Endothelial cell of umbilical vein (primary cell): Measurements from ENCODE around the gene PTPRH. TPM values are rescaled to one million over a fixed set of nuclear protein-coding genes. Genes with fewer than 3 reads are reported as not detected.

ENCODE experiments used
- BruUV-seq: library from RNA; stranded (reverse); fragments of 400-500 nt; replicated peaks from 2 replicates; lab custom pipeline; 2021; lab: Mats Ljungman, UMichigan
- CTCF ChIA-PET: fragments of 300-600, 350-600 bp; sonication (Branson Sonifier 250); formaldehyde crosslinking; loops from one replicate; lab custom pipeline; 2021; ENCODE audit warnings: antibody characterized with exemption, inconsistent platforms; lab: Charles Lee
- POLR2A ChIA-PET: fragments of 300-600, 350-600 bp; sonication (Branson Sonifier 250); formaldehyde crosslinking; loops from one replicate; lab custom pipeline; 2021; ENCODE audit warnings: antibody characterized with exemption, inconsistent platforms; lab: Charles Lee
- DNase-seq: peaks from one replicate; pipeline ENCODE4 v3.0.0-alpha.2; 2011; ENCODE audit warnings: low read depth, low spot score
- FAIRE-seq: peaks from 2 replicates; lab custom pipeline; 2011; peaks lifted over from hg19 to GRCh38; lab: Jason Lieb, UNC
- H2AFZ ChIP-seq: 2 replicates; pipeline ENCODE4 v1.6.0; 2012; ENCODE audit warnings: low read depth, low read length, control low read depth, inconsistent platforms
- H3K27ac ChIP-seq: 2 replicates; pipeline ENCODE4 v1.5.1; 2011; ENCODE audit warnings: low read depth, mild to moderate bottlenecking, control low read depth, low read length, moderate library complexity; ENCODE audit not compliant: insufficient read depth
- H3K27me3 ChIP-seq, 2 experiments: 2 replicates each; pipeline versions ENCODE4 v1.6.0 to v1.6.1; 2011; ENCODE audit warnings: low read length in 2 of 2, mixed read lengths in 1 of 2; ENCODE audit not compliant: control insufficient read depth in 2 of 2, insufficient read depth in 2 of 2
- H3K36me3 ChIP-seq, 2 experiments: 2 replicates in 1 of 2; 3 replicates in 1 of 2; pipeline ENCODE4 v1.5.1; 2011; ENCODE audit warnings: low read length in 2 of 2, mild to moderate bottlenecking in 1 of 2, moderate library complexity in 1 of 2; ENCODE audit not compliant: control insufficient read depth in 2 of 2, insufficient read depth in 2 of 2; ENCODE audit errors: extremely low read depth in 1 of 2
- H3K4me1 ChIP-seq: 3 replicates; pipeline ENCODE4 v1.5.1; 2011; ENCODE audit warnings: mild to moderate bottlenecking, low read length; ENCODE audit not compliant: control insufficient read depth, insufficient read depth; ENCODE audit errors: extremely low read depth
- H3K4me2 ChIP-seq: 2 replicates; pipeline ENCODE4 v1.6.1; 2011; ENCODE audit warnings: low read length, control low read depth, mixed read lengths; ENCODE audit not compliant: insufficient read depth
- H3K4me3 ChIP-seq, 3 experiments: fragments of 200-600 bp in 1 of 3; sonication (generic), shearing (Covaris generic) in 1 of 3; replicated peaks in 1 of 3; 2 replicates each; pipeline ENCODE4 v1.5.1; 2011 to 2016; ENCODE audit warnings: control low read depth in 3 of 3, low read length in 3 of 3, mild to moderate bottlenecking in 2 of 3, inconsistent platforms in 1 of 3, low read depth in 1 of 3, moderate library complexity in 1 of 3; ENCODE audit not compliant: insufficient read depth in 1 of 3
- H3K79me2 ChIP-seq: 2 replicates; pipeline ENCODE4 v1.6.0; 2012; ENCODE audit warnings: low read length, inconsistent platforms; ENCODE audit not compliant: control insufficient read depth, insufficient read depth
- H3K9ac ChIP-seq: replicated peaks from 2 replicates; pipeline ENCODE3; 2011; ENCODE audit warnings: low read length, control low read depth; ENCODE audit not compliant: insufficient read depth; ENCODE audit errors: extremely low read depth
- H3K9me1 ChIP-seq: replicated peaks from 3 replicates; pipeline ENCODE4 v1.6.0; 2011; ENCODE audit warnings: mild to moderate bottlenecking, low read length; ENCODE audit not compliant: control insufficient read depth, insufficient read depth; ENCODE audit errors: extremely low read depth
- H3K9me3 ChIP-seq: replicated peaks from 2 replicates; pipeline ENCODE4 v1.5.1; 2012; ENCODE audit warnings: low read length, inconsistent platforms; ENCODE audit not compliant: control insufficient read depth, insufficient read depth
- H4K20me1 ChIP-seq: replicated peaks from 2 replicates; pipeline ENCODE3; 2011; ENCODE audit warnings: mild to moderate bottlenecking, low read length; ENCODE audit not compliant: control insufficient read depth, insufficient read depth; ENCODE audit errors: extremely low read depth
- CTCF ChIP-seq, 2 donors: IDR thresholded peaks; 1 replicate in 1 of 2; 2 replicates in 1 of 2; pipeline ENCODE4 v1.5.1; 2011; ENCODE audit warnings: low read length in 2 of 2, mild to moderate bottlenecking in 2 of 2, moderate library complexity in 2 of 2, control low read depth in 1 of 2, inconsistent platforms in 1 of 2, low read depth in 1 of 2; ENCODE audit not compliant: insufficient read depth in 1 of 2; ENCODE audit errors: extremely low read depth in 1 of 2
- EZH2 ChIP-seq: IDR thresholded peaks from 2 replicates; pipeline ENCODE4 v1.6.1; 2012; ENCODE audit warnings: borderline replicate concordance, low read depth, mild to moderate bottlenecking, moderate library complexity, low read length, inconsistent platforms; ENCODE audit not compliant: severe bottlenecking
- FOS ChIP-seq: IDR thresholded peaks from 2 replicates; pipeline ENCODE4 v1.6.1; 2011; ENCODE audit warnings: mild to moderate bottlenecking, low read length, moderate library complexity, borderline replicate concordance; ENCODE audit not compliant: insufficient read depth
- GATA2 ChIP-seq: IDR thresholded peaks from 2 replicates; pipeline ENCODE4 v1.7.0; 2011; ENCODE audit warnings: low read depth, mild to moderate bottlenecking, moderate library complexity, mixed read lengths, low read length; ENCODE audit not compliant: insufficient read length, insufficient read depth
- JUN ChIP-seq: IDR thresholded peaks from 2 replicates; pipeline ENCODE4 v1.6.1; 2011; ENCODE audit warnings: borderline replicate concordance, low read depth; ENCODE audit not compliant: insufficient read length, insufficient read depth
- MYC ChIP-seq: IDR thresholded peaks from one replicate; pipeline ENCODE4 v1.6.1; 2011; ENCODE audit warnings: mild to moderate bottlenecking, low read depth, low read length
- POLR2A ChIP-seq: IDR thresholded peaks from 2 replicates; pipeline ENCODE4 v1.6.1; 2012; ENCODE audit warnings: low read depth, mild to moderate bottlenecking, control low read depth, low read length
- POLR2AphosphoS5 ChIP-seq: IDR thresholded peaks from 2 replicates; pipeline ENCODE4 v1.6.1; 2012; ENCODE audit warnings: low read depth, mild to moderate bottlenecking, control low read depth, low read length, moderate library complexity; ENCODE audit not compliant: insufficient read depth
- dilution Hi-C: fragments of 300-500 bp; cut with MboI; formaldehyde crosslinking; loops from one replicate; pipeline ENCODE4 v1.15.0; 2019; ENCODE audit warnings: low sequenced_read_pairs; ENCODE audit not compliant: extremely low pct_ligation_motif_present
- intact Hi-C: fragments of 100-400 bp; cut with micrococcal nuclease; formaldehyde crosslinking; loops from one replicate; pipeline ENCODE4 v1.10.0; 2022
- polyA plus RNA-seq, 4 experiments: library from polyadenylated mRNA; depleted of rRNA in 3 of 4; stranded (reverse) in 3 of 4; unstranded in 1 of 4; fragments of >200 nt; gene quantifications; 2 replicates each; pipeline versions ENCODE4 v1.2.1 to v1.2.3, GENCODE V29; 2011 to 2012; ENCODE audit warnings: missing spikeins in 1 of 4
- total RNA-seq: library from RNA; stranded (reverse); gene quantifications from 2 replicates; pipeline ENCODE4 v1.2.3, GENCODE V29; 2021
- TF ChIP-seq, protein P1 (sequence below): IDR thresholded peaks from 2 replicates; pipeline ENCODE4 v1.6.1; 2011; ENCODE audit not compliant: insufficient read depth, insufficient read length

PTPRH gene
- total and polyA plus RNA-seq, 2 donors (not counting 3 experiments of a cell fraction or from before 2014, with no cell fraction given): 0.14 to 1.00 TPM

GRCh38 chr19:55244004-55244680 lies 34.8 kb upstream of the PTPRH start:
- no TSS peak for BruUV-seq
- Histone ChIP-seq H3K4me3 (no peak overlapping the region), H3K9me3 (no peaks in the 10 kb centered on the region), H2AFZ (no peak overlapping the region), H3K9ac (no peak overlapping the region), H3K27ac (no peak overlapping the region), H3K4me2 (no peak overlapping the region), H3K27me3 (no peaks in the 10 kb centered on the region), H3K36me3 (peaks cover 10 to 61% of the 10 kb centered on the region in 2 experiments), H3K4me1 (no peaks in the 10 kb centered on the region), H4K20me1 (no peaks in the 10 kb centered on the region), H3K79me2 (peaks cover 23% of the 10 kb centered on the region), H3K9me1 (no peaks in the 10 kb centered on the region)
- TF ChIP-seq MYC (no peak), GATA2 (no peak), JUN (no peak), FOS (no peak), POLR2A (no peak), POLR2AphosphoS5 (no peak), EZH2 (no peak), CTCF (IDR thresholded peaks at IDR 0.05; ENCODE audit: extremely low read depth in 1 of 2, insufficient read depth in 1 of 2, low read depth in 1 of 2, low read length in 2 of 2) (no peak)
- TF ChIP-seq, protein P1, sequence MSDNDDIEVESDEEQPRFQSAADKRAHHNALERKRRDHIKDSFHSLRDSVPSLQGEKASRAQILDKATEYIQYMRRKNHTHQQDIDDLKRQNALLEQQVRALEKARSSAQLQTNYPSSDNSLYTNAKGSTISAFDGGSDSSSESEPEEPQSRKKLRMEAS: no peak
- intact Hi-C loops (no loop called here), dilution Hi-C loops (no loop called here)
- POLR2A ChIA-PET: no interaction called here
- FAIRE-seq (no peak), DNase-seq (no peak)
- CTCF ChIA-PET: interaction anchor here (1.2 kb wide), 1 partner anchor 84 kb away, joined by 3 read pairs; no protein-coding TSS in a partner anchor
